HG03066 (cell line): ENCODE data around the gene HELZ.
A peak's percentile ranks its signal among the peaks of the same experiment; 100 is the strongest.
"Not testable (repeated sequence)": the region's sequence is repeated elsewhere in the genome, so short reads cannot be mapped to it uniquely, and the experiment has no call there.

Experiments used
- ATAC-seq: cut with Tn5 transposase; IDR thresholded peaks from one replicate; pipeline ENCODE4 v1.9.1; 2021; ENCODE audit warnings: low read depth; ENCODE audit not compliant: unreplicated experiment

The HELZ gene, protein sequence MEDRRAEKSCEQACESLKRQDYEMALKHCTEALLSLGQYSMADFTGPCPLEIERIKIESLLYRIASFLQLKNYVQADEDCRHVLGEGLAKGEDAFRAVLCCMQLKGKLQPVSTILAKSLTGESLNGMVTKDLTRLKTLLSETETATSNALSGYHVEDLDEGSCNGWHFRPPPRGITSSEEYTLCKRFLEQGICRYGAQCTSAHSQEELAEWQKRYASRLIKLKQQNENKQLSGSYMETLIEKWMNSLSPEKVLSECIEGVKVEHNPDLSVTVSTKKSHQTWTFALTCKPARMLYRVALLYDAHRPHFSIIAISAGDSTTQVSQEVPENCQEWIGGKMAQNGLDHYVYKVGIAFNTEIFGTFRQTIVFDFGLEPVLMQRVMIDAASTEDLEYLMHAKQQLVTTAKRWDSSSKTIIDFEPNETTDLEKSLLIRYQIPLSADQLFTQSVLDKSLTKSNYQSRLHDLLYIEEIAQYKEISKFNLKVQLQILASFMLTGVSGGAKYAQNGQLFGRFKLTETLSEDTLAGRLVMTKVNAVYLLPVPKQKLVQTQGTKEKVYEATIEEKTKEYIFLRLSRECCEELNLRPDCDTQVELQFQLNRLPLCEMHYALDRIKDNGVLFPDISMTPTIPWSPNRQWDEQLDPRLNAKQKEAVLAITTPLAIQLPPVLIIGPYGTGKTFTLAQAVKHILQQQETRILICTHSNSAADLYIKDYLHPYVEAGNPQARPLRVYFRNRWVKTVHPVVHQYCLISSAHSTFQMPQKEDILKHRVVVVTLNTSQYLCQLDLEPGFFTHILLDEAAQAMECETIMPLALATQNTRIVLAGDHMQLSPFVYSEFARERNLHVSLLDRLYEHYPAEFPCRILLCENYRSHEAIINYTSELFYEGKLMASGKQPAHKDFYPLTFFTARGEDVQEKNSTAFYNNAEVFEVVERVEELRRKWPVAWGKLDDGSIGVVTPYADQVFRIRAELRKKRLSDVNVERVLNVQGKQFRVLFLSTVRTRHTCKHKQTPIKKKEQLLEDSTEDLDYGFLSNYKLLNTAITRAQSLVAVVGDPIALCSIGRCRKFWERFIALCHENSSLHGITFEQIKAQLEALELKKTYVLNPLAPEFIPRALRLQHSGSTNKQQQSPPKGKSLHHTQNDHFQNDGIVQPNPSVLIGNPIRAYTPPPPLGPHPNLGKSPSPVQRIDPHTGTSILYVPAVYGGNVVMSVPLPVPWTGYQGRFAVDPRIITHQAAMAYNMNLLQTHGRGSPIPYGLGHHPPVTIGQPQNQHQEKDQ (N-terminal part only)

DNA sequence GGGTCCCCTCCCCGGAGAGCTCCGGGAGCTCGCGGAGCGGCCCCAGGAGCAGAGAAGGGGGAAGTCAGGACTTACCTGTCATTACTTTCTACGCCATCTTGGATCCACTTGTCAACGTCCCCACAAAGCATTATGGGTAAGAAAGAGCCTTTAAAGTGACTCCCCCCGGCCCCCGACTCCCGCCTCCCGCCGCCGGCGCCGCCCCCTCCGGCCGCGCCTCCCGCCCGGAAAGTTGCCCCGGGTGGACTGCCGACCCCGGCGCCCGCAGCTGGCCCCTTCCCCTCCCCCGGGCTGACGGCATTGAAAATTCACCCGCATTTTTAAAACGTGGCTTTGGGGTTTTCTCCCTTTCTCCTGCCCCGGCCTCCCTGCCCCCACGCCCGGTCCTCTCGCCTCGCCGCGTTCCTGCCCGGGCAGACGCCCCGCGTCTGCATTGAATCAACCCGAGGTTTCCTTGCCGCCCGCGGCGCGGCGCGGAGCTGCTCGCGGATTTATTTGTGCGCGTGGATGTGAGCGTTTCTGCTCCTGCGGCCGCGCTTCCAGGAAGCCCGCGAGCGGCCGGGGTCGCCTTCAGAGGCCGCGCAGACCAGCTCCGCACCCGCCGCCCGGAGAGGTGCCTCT is at the start of gene HELZ:
Gene HELZ, minus strand, starts transcription at position 124 of the 621 bp plus-strand sequence. CDS start 26,392 bp downstream, outside the sequence.
- peak; percentile 45 for ATAC-seq

DNA sequence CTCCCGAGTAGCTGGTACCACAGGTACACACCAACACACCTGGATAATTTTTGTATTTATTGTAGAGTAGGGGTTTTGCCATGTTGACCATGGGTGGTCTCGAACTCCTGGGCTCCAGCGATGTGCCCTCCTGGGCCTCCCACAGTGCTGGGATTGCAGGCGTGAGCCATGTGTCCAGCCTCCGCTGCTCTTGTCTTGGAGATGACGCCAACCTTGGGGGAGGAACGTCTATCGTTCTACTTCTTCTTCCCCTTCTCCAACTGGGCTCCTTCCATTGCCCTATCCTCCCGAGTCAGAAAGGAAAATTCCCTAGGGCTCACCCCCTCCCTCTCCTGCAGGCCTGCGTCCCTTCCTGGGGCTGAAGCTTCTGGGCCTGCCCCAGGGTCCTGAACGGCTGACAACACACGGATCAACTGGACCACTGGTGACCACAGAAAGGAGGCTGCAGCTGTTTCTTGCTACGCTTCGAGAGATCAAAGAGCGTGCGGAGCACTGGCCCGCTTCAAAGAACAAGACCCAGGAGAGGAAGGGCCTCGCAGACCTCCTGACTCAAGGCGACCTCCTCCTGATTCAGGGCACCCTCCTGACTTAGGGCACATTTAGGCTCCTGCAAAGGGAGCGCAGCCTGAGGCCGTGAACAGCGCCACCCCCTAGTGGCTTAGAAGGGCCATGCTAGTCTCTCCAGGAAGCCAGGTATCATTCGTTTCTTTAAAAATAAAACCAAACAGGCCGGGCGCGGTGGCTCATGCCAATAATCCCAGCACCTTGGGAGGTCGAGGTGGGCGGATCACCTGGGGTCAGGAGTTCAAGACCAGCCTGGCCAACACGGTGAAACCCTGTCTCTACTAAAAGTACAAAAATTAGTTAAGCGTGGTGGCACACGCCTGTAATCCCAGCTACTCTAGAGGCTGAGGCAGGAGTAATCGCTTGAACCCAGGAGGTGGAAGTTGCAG is 48.5 kb upstream of the HELZ start:
- ATAC-seq = peak; percentile 83

DNA sequence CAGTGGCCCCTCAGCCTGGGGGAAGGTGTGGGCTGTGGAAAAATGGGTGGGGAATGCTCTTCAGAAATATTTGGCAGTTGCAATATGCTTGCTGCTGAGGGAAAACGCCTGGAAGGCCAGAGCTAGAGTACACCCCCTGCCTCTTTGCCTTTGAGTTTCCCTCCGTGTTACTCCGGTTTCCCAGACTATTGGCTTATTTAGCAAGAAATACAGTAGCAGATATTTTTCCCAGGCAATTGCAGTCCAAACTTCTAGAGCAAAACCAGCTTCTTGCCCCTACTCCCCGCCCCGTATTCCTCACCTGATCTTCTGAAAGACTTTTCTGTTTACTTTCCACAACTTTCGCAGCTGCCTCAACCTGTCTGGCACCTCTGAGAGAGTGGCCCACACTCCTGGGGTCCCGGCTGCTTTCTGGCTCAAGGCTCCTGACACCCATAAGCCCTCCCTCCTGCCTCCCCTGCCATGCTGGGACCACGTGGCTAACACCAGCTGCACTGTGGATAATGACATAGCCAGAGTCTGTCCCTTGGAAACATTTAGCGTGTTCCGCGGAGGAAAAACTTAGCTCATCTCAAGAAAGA is 45.8 kb upstream of the HELZ start:
- no peak for ATAC-seq

DNA sequence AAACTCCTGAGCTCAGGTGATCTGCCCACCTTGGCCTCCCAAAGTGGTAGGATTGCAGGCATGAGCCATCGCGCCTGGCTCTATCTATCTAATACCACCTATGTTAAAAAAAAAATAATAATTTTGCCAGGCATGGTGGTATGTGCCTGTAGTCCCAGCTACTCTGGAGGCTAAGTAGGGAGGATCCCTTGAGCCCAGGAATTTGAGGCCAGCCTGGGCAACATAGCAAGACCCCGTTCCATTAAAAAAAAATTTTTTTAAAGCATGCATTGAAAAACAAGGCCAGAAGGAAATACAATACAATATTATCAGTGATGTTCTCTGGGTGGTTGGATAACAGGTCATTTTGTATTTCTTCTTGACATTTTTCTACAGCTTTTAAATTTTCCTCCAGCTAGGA is 45.2 kb upstream of the HELZ start:
- no peak for ATAC-seq

DNA sequence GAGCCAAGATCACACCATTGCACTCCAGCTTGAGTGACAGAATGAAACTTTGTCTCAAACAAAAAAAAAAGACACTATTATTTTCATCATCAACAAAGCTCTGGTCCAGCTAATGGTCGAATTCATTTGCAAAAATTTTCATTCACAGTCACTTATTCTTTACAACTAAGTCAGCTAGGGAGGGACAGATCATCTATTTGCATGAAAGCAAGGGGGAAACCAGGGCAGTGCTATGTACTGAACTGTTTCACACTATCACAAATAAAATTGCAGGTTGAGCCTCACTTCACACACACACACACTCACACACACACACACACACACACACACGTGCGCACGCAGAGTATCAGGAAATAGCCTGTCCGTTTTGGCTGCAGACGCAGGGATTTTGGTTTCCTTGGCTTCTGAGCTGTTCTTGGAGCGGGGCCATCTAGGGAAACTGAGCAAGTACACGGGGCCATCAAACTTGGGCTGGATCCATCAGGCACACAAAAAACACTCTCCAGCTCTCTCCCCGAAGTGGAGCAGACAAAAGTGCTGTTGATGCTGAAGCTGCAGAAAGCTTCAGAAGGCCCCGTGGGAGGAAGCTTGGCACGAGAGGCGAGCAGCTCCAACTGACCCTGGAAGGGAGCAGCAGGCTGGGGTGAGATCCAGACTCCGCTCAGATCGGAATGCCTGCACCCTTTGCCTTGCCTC is 44.3 kb upstream of the HELZ start:
- ATAC-seq = no peak

DNA sequence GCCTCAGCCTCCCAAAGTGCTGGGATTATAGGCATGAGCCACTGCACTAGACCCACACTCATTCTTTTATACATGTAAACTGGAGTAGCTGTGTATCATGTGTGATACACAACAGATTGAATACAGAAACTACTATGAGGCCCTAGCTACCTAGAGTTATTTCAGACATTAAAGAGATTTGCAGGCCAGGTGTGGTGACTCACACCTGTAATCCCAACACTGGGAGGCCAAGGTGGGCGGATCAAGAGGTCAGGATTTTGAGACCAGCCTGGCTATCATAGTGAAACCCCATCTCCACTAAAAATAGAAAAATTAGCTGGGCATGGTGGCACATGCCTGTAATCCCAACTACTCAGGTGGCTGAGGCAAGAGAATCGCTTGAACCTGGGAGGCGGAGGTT is 41.8 kb upstream of the HELZ start:
- ATAC-seq = not testable (repeated sequence)

DNA sequence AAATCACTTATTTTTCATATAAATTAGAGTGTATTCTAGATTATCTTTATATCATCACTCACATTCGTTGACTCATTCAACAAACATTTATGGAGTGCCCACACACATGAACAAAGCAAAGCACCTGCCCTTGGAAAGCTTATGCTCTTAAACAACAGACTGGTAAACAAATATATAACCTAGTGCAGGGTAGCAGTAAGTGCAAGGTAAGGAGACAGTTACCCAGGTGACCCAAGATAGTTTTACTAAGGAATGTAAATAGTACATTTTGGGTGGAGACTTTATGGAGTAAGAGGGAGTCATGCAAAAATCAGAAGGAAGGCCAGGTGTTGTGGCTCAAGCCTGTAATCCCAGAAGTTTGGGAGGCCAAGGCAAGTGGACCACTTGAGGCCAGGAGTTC is 40.4 kb upstream of the HELZ start:
- ATAC-seq = no peak

DNA sequence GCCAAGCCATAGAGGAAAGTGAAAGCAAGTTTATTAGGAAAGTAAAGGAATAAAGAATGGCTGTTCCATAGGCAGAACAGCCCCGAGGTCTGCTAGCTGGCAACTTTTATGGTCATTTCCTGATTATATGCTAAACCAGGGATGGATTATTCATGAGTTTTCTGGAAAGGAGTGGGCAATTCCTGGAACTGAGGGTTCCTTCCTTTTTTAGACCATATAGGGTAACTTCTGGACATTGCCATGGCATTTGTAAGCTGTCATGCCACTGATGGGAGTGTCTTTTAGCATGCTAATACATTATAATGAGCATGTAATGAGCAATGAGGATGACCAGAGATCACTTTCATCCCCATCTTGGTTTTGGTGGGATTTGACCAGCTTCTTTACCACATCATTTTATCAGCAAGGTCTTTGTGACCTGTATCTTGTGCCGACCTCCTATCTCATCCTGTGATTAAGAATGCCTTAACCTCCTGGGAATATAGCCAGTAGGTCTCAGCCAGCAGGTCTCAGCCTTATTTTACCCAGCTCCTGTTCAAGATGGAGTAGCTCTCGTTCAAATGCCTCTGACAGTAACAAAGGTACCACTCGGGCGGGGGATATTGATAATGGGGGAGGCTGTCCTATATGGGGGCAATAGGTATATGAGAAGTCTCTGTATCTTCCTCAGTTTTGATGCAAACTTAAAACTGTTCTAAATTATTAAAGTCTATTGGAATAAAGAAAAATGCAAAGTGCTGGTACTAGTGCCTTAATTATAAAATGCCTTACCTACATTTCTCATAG is 38.9 kb upstream of the HELZ start:
- ATAC-seq = no peak

DNA sequence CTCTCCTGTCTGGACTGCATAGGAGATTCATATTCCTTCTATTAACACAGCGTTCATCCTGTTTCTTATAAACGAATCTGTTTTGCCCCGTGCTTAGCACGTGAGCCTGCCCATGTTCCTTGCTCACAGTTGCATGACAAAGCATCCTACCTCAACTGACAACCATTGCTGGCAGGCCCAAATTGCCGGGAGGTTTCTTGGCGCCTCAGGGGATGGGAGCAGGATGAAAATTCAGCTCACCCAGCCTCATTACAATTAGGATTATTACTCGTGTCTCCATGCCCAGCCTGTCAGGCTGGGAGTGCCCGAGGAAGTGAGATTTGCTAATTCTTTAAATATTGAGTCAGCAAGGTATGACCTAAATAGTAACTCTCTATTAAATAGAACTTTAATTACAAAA is 36.7 kb upstream of the HELZ start:
- no peak for ATAC-seq

DNA sequence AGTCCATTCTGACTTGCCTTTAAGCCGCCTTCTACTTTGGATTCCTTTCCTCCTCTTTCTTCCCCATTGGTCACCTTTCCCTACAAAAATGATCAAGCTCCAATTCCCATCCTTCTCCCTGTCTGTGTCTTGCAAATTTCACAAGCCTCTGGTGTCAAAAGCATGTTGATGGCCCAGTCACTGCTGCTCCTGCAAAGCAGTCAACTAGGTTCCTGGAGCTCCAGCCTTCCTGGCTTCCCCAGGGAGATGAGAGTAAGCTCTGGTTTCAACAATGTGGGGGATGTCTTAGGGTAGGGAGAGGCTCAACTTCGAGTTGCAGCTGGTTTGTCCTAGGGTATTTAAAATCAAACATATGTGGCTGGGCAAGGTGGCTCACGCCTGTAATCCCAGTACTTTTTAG is 36.1 kb upstream of the HELZ start:
- no peak for ATAC-seq

DNA sequence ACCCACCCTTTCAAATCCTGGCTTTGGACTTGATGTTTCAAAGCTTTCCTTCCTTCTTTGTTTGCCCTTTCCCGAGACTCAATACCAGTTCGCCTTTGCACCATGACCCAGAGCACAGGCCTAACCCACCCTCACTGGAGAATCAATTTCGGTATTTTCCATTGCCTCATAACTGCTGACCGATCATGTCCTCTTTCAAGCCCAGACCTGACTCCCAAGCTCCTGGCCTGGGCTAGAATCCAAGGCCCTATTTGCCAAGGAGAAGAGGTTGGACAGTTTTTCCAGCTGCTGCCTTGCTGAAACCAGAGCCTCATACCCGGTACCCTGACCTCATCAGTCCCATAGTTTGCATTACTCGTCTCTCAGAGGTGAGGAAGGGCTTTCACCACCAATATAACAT is 35.3 kb upstream of the HELZ start:
- no peak for ATAC-seq

DNA sequence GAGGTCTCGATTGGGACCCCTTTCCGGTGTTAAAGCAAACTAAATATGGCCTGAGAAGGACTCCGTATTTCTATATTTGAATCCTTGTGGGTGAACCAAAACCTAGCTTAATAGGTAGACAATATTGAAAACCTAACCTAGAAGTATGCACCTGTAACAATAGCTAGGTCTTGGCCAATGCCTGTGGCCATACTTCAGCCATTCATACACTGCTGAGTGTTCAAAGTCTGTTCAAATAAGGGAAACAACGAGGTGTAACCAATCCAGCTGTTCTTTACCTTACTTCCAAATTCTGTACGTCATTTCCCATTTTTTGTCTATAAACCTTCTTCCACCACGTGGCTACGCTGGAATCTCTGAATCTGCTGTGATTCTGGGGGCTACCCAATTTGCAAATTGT is 34.1 kb upstream of the HELZ start:
- ATAC-seq = no peak

DNA sequence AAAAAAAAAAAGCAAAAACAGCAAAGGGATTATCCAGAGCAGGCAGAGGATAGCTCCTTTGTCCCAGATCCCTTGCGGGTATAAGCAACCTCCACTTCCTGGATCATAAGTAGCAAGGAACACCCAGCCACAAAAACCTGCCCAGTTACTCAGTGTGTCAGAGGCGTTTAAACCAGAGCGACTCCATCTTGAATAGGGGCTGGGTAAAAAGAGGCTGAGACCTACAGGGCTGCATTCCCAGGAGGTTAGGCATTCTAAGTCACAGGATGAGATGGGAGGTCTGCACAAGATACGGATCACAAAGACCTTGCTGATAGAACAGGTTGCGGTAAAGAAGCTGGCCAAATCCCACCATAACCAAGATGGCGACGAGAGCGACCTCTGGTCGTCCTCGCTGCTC is 33.4 kb upstream of the HELZ start:
- no peak for ATAC-seq

DNA sequence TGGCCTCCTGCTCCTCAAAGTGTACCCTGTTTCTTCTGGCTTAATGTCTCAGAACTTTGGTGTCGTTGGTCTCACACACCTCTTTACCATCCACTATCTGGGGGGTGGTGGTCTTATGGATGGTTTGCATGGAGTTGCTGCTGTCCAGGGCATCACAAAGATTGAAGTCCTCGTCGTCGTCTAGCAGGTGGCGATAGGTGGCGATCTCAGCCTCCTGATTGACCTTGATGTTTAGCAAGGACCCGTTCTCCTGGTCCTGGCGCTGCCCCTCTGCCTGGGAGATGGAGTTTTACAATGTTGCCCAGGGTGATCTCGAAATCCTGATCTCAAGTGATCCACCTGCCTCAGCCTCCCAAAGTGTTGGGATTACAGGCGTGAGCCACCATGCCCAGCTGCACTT is 31.1 kb upstream of the HELZ start:
- ATAC-seq = no peak

DNA sequence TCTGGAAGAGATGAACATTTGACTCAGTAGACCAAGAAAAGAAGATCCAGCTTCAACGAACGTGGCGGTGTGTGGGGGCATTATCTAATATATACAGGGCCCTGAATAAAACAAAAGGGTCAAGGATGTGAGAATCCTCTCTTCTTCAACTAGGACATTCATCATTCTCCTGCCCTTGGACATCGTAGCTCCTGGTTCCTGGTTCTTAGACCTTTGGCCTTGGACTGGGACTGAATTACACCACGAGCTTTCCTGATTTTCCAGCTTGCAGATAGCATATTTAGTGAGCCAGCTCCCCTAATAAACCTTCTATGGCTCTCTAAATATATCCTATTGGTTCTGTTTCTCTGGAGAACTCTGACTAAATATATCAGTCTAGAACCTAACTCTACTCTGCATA is 29.5 kb upstream of the HELZ start:
- ATAC-seq = no peak

DNA sequence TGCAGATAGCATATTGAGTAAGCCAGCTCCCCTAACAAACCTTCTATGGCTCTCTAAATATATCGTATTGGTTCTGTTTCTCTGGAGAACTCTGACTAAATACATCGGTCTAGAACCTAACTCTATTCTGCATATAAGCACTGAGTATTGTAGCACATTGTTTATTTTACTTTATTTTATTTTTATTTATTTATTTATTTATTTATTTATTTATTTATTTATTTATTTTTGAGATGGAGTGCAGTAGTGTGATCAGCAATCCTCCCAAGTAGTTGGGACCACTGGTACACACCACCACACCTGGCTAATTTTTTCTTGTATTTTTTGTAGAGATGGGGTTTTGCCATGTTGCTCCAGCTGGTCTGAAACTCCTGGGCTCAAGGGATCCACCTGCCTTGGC is 28.9 kb upstream of the HELZ start:
- ATAC-seq = no peak

DNA sequence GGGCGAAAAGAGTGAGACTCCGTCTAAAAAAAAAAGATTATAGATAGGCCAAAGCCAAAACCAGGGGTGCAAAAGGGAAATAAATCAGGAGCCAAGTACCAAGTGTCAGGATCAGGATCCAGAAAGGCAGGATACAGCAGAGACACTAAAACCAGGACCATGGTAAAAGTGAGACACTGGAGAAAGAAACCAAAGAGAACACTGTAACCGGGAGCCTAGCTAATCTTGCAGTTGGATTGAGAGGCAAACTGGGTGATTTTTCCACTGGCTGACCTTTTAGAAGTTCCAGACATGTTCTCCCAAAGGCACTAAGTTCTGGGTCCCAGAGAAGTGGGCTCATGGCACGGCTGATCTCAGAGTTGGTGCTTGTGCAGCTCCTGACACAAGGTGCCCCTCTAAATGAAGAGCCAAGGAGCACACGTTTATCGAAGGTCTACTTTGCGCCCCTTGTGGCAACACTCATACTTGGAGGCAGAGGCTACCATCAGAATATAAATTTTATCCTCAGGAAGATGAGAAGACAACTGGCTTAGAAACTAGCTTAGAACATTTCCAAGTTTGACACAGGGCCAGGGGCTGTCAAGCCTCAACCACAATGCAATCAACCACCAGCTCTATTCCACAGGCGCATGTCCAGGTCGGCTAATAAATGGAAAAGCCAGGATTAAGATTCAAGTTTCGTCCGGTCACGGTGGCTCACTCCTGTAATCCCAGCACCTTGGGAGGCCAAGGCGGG is 27.5 kb upstream of the HELZ start:
- no peak for ATAC-seq
